GM18868 (cell line): ENCODE data around the gene FAM110D.

Experiments
- ATAC-seq: cut with Tn5 transposase; IDR thresholded peaks from one replicate; pipeline ENCODE4 v1.9.1; 2021; ENCODE audit warnings: mild to moderate bottlenecking, moderate library complexity; ENCODE audit not compliant: unreplicated experiment

Gene FAM110D

GRCh38 chr1:26181586-26182382, 22.9 kb downstream of the FAM110D start:
- no peak for ATAC-seq

- ATAC-seq, result no peak
These were observed 23.5 kb downstream of the FAM110D start for GRCh38 chr1:26182383-26182696.

GRCh38 chr1:26184086-26184485, 25.2 kb downstream of the FAM110D start:
- no peak for ATAC-seq

GRCh38 chr1:26184883-26185282, 26.0 kb downstream of the FAM110D start:
- ATAC-seq, result no peak

GRCh38 chr1:26187882-26188281, 29.0 kb downstream of the FAM110D start:
- no peak for ATAC-seq

GRCh38 chr1:26188477-26188876, 29.6 kb downstream of the FAM110D start:
- no peak for ATAC-seq

GRCh38 chr1:26189331-26189730, 30.5 kb downstream of the FAM110D start:
- ATAC-seq, result no peak

GRCh38 chr1:26189751-26190275, 30.9 kb downstream of the FAM110D start:
- no peak for ATAC-seq

GRCh38 chr1:26190373-26190987, 31.6 kb downstream of the FAM110D start, which contains the start of gene CATSPER4:
Gene CATSPER4 (plus strand): TSS chr1:26190602. CDS start chr1:26190628, 26 bp downstream.
- no peak for ATAC-seq

- no peak for ATAC-seq
These were observed 32.9 kb downstream of the FAM110D start for GRCh38 chr1:26191739-26192138.

- ATAC-seq, result no peak
These were observed 36.9 kb downstream of the FAM110D start for GRCh38 chr1:26195805-26196204.

- no peak for ATAC-seq
These were observed 38.4 kb downstream of the FAM110D start for GRCh38 chr1:26197301-26197700.

GRCh38 chr1:26197813-26198212, 38.9 kb downstream of the FAM110D start:
- no peak for ATAC-seq

GRCh38 chr1:26200413-26200812, 41.5 kb downstream of the FAM110D start:
- no peak for ATAC-seq

- ATAC-seq, result no peak
These were observed 44.9 kb downstream of the FAM110D start for GRCh38 chr1:26203642-26204318.

- ATAC-seq, result no peak
These were observed 51.4 kb downstream of the FAM110D start for GRCh38 chr1:26210147-26210870.

- ATAC-seq, result no peak
These were observed 53.8 kb downstream of the FAM110D start for GRCh38 chr1:26212726-26213125.

GRCh38 chr1:26213335-26213905, 54.5 kb downstream of the FAM110D start:
- no peak for ATAC-seq
